Fibroblast of the aortic adventitia (primary cell): ENCODE data around the gene CUL3. TPM values are rescaled to one million over a fixed set of nuclear protein-coding genes. Genes with fewer than 3 reads are reported as not detected.
A peak's percentile ranks its signal among the peaks of the same experiment; 100 is the strongest.

Experiments used
- DNase-seq: peaks from one replicate; pipeline ENCODE4 v3.0.0-alpha.2; 2010; ENCODE audit warnings: low read depth
- H3K4me3 ChIP-seq: 2 replicates; pipeline ENCODE4 v1.5.1; 2011; ENCODE audit warnings: low read depth, mild to moderate bottlenecking, control low read depth, low read length, moderate library complexity
- CTCF ChIP-seq: IDR thresholded peaks from 2 replicates; pipeline ENCODE4 v1.5.1; 2011; ENCODE audit warnings: mild to moderate bottlenecking, low read length, control low read depth, inconsistent platforms; ENCODE audit not compliant: insufficient read depth
- total RNA-seq: library from RNA; depleted of rRNA; stranded (reverse); fragments of >200 nt; gene quantifications from 2 replicates; pipeline ENCODE4 v1.2.3, GENCODE V29; 2012; ENCODE audit warnings: low replicate concordance

The CUL3 gene
- total RNA-seq: 75.7 and 192 TPM in 2 replicates

DNA sequence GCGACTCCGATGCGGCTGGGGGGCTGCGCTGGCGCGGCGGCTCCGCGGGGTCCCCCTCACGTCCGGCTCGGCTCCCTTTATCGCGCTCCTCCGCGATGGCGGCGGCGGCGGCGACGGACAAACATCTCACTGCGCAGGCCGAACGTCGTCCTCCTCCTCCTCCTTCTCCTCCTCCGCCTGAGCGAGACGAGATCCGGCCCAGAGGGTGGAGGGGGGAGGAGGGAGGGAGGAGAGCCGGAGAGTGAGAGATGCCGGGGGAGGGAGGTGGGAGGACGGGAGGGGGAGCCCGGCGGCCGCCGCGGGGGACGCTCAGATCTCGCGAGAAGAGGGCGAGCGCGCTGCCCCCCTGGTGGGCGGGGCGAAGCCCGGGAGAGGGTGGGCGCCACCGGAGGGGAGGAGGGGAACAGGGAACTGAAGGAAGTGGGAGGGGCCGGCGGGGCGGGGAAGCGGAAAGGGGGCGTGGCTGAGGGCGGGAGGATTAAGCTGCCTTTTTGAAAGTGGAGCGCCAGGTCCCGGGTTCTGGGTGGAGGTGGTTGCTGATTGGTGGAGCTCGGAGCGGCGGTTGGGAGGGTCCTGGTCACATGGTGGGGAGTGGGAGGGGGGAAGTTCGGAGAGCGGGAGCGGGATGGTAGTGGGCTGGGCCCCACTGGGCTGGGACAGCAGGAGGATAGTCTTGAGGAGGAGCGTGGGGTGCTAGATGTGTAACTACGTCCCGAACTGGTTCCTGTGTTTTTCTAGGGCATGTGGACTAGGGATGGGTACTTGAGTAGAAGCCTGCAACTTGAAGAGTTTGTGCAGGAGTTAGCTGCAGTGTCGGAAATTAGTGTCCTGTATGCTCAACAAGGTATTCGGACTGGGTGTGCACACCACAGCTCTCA lies at the start of gene CUL3:
CUL3 (minus strand) TSS at position 153 of the 878 bp plus-strand sequence. CDS start 354 bp downstream, outside the sequence.
- H3K4me3 ChIP-seq: peak within 1 kb of the TSS; percentile 95
- peak; percentile 97 for DNase-seq
- TF ChIP-seq CTCF: no peak

GRCh38 chr2:224630659-224631550 lies 45.7 kb upstream of the CUL3 start:
- TF ChIP-seq CTCF: no peak
- no peak for DNase-seq
- no peak overlapping the region for H3K4me3 ChIP-seq

- H3K4me3 ChIP-seq: no peak overlapping the region
- no peak for TF ChIP-seq CTCF
- DNase-seq: no peak
These were observed 43.3 kb upstream of the CUL3 start for GRCh38 chr2:224628416-224628815.

- no peak for DNase-seq
- no peak overlapping the region for H3K4me3 ChIP-seq
- no peak for TF ChIP-seq CTCF
These were observed 41.6 kb upstream of the CUL3 start for GRCh38 chr2:224626735-224627134.

DNA sequence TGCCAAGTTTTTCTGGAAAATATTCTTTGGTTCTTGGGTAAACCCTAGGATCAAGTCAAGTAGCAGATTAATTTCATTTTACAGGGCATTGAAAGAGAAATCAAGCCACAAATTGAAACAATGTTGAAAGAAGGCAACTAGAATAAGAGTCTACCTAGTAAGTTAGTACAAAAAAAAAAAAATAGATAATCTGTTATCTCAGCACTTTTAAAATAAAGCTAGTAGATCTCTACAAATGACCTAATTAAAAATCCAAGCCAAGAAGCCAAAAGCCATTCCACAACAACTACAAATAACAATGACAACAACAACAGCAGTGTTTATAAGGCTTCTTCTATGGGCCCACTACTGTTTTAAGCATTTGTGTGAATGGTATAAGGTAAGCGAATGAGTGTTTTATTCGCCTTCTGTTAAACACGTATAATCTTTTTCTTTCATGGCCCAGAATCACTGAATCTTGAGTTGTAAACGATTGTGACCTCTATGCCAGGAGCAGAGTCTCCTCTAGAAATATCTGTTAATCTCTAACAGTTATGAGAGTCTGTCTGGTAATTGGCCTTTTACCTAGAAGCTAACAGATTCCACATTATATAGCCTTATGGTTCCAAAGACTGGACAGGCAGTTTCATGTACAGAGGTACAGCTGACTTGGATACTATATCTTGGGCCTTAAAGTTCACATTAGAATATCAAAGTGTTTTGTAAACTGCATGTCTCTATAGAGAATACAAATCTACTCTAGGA lies 28.6 kb upstream of the CUL3 start:
- no peak overlapping the region for H3K4me3 ChIP-seq
- DNase-seq: no peak
- no peak for TF ChIP-seq CTCF

GRCh38 chr2:224612578-224612977 lies 27.4 kb upstream of the CUL3 start:
- no peak overlapping the region for H3K4me3 ChIP-seq

More at GRCh38 chr2:224612578-224612977, 27.4 kb upstream of the CUL3 start:
- no peak for DNase-seq
- TF ChIP-seq CTCF: no peak
